H9 (cell line): ENCODE results near the gene NUTF2. TPM values are rescaled to one million over a fixed set of nuclear protein-coding genes. Genes with fewer than 3 reads are reported as not detected.

Experiments
- DNase-seq: peaks from one replicate; pipeline ENCODE4 v3.0.0-alpha.2; 2017
- H2AFZ ChIP-seq: one replicate; pipeline ENCODE4 v1.6.1; 2013; ENCODE audit warnings: mild to moderate bottlenecking, low read length, control low read depth, moderate library complexity
- H2AK5ac ChIP-seq: 2 replicates; pipeline ENCODE4 v1.6.1; 2013; ENCODE audit warnings: low read length, control low read depth, mixed read lengths; ENCODE audit not compliant: insufficient read length
- H2BK120ac ChIP-seq: one replicate; pipeline ENCODE4 v1.6.1; 2013; ENCODE audit warnings: low read depth, mild to moderate bottlenecking, low read length, control low read depth, inconsistent platforms; ENCODE audit not compliant: poor library complexity, severe bottlenecking
- H2BK12ac ChIP-seq: 2 replicates; pipeline ENCODE4 v1.6.1; 2013; ENCODE audit warnings: low read length, control low read depth, mixed read lengths, low read depth; ENCODE audit not compliant: insufficient read length
- H2BK15ac ChIP-seq: 2 replicates; pipeline ENCODE4 v1.6.1; 2013; ENCODE audit warnings: low read depth, low read length, control low read depth
- H2BK20ac ChIP-seq: one replicate; pipeline ENCODE4 v1.6.1; 2013; ENCODE audit warnings: low read depth, mild to moderate bottlenecking, low read length, control low read depth, inconsistent platforms; ENCODE audit not compliant: poor library complexity, severe bottlenecking
- H2BK5ac ChIP-seq: 2 replicates; pipeline ENCODE4 v1.6.1; 2013; ENCODE audit warnings: low read length, control low read depth, mixed read lengths; ENCODE audit not compliant: insufficient read length
- H3K14ac ChIP-seq: 2 replicates; pipeline ENCODE4 v1.6.1; 2013; ENCODE audit warnings: low read length, control low read depth; ENCODE audit not compliant: insufficient read depth
- H3K18ac ChIP-seq: 2 replicates; pipeline ENCODE4 v1.6.1; 2013; ENCODE audit warnings: low read depth, mild to moderate bottlenecking, mixed read lengths, low read length, control low read depth; ENCODE audit not compliant: insufficient read length
- H3K23ac ChIP-seq: 2 replicates; pipeline ENCODE4 v1.6.1; 2013; ENCODE audit warnings: low read length, control low read depth, mixed read lengths, low read depth; ENCODE audit not compliant: insufficient read length
- H3K23me2 ChIP-seq: 2 replicates; pipeline ENCODE4 v1.6.1; 2013; ENCODE audit warnings: low read depth, mild to moderate bottlenecking, mixed read lengths, low read length, control low read depth; ENCODE audit not compliant: insufficient read length, poor library complexity, severe bottlenecking
- H3K27ac ChIP-seq: 2 replicates; pipeline ENCODE4 v1.5.1; 2013; ENCODE audit warnings: low read length, control low read depth, mixed read lengths, low read depth; ENCODE audit not compliant: insufficient read length
- H3K27me3 ChIP-seq: 2 replicates; pipeline ENCODE4 v1.6.1; 2013; ENCODE audit warnings: low read length, control low read depth, inconsistent platforms; ENCODE audit not compliant: insufficient read depth
- H3K4ac ChIP-seq: 2 replicates; pipeline ENCODE4 v1.6.1; 2013; ENCODE audit warnings: low read depth, mild to moderate bottlenecking, control low read depth, inconsistent platforms, low read length, moderate library complexity
- H3K4me1 ChIP-seq: 2 replicates; pipeline ENCODE4 v1.6.1; 2013; ENCODE audit warnings: low read length, control low read depth, inconsistent platforms; ENCODE audit not compliant: insufficient read depth
- H3K4me2 ChIP-seq: 2 replicates; pipeline ENCODE4 v1.6.1; 2013; ENCODE audit warnings: low read length, control low read depth, mixed read lengths; ENCODE audit not compliant: insufficient read length, insufficient read depth
- H3K56ac ChIP-seq: 2 replicates; pipeline ENCODE4 v1.6.1; 2013; ENCODE audit warnings: low read depth, mild to moderate bottlenecking, mixed read lengths, low read length, control low read depth; ENCODE audit not compliant: insufficient read length
- H3K79me1 ChIP-seq: 2 replicates; pipeline ENCODE4 v1.6.1; 2013; ENCODE audit warnings: low read depth, mild to moderate bottlenecking, moderate library complexity, low read length, control low read depth, inconsistent platforms; ENCODE audit not compliant: insufficient read depth, poor library complexity, severe bottlenecking
- H3K79me2 ChIP-seq: 2 replicates; pipeline ENCODE4 v1.6.1; 2013; ENCODE audit warnings: low read length, control low read depth, inconsistent platforms; ENCODE audit not compliant: insufficient read depth
- H3K9ac ChIP-seq: 2 replicates; pipeline ENCODE4 v1.6.1; 2013; ENCODE audit warnings: low read length, control low read depth, mixed read lengths; ENCODE audit not compliant: insufficient read length; ENCODE audit errors: extremely low read depth
- H3K9me3 ChIP-seq: one replicate; pipeline ENCODE4 v1.6.1; 2013; ENCODE audit warnings: low read depth, low read length, inconsistent platforms; ENCODE audit not compliant: control insufficient read depth
- H3T11ph ChIP-seq: one replicate; pipeline ENCODE4 v1.6.1; 2013; ENCODE audit warnings: mild to moderate bottlenecking, low read length, control low read depth, inconsistent platforms
- H4K20me1 ChIP-seq: one replicate; pipeline ENCODE4 v1.6.1; 2013; ENCODE audit not compliant: control insufficient read depth, insufficient read length, insufficient read depth
- H4K5ac ChIP-seq: 2 replicates; pipeline ENCODE4 v1.6.1; 2013; ENCODE audit warnings: low read depth, mild to moderate bottlenecking, mixed read lengths, low read length, control low read depth; ENCODE audit not compliant: insufficient read length
- H4K8ac ChIP-seq: replicated peaks from 2 replicates; pipeline ENCODE4 v1.6.1; 2013; ENCODE audit warnings: low read length, control low read depth, mixed read lengths, low read depth; ENCODE audit not compliant: insufficient read length
- H4K91ac ChIP-seq: 2 replicates; pipeline ENCODE4 v1.6.1; 2013; ENCODE audit warnings: low read depth, mild to moderate bottlenecking, moderate library complexity, mixed read lengths, low read length, control low read depth; ENCODE audit not compliant: insufficient read length
- H3K27ac Mint-ChIP-seq, 3 experiments: 2 replicates in 2 of 3; 3 replicates in 1 of 3; pipeline ENCODE4 v1.8.0; 2020 to 2021; ENCODE audit warnings: mixed read lengths in 3 of 3, mild to moderate bottlenecking in 1 of 3, moderate library complexity in 1 of 3
- H3K27me3 Mint-ChIP-seq: 2 replicates; pipeline ENCODE4 v1.8.0; 2021; ENCODE audit warnings: low read depth, mild to moderate bottlenecking, moderate library complexity, mixed read lengths
- H3K36me3 Mint-ChIP-seq, 3 experiments: 2 replicates in 2 of 3; 3 replicates in 1 of 3; pipeline ENCODE4 v1.8.0; 2020 to 2021; ENCODE audit warnings: low read depth in 3 of 3, mixed read lengths in 3 of 3; ENCODE audit not compliant: insufficient read depth in 1 of 3
- H3K4me1 Mint-ChIP-seq, 2 experiments: 2 replicates each; pipeline ENCODE4 v1.8.0; 2020; ENCODE audit warnings: mixed read lengths in 2 of 2
- H3K4me3 Mint-ChIP-seq, 2 experiments: 2 replicates in 1 of 2; 3 replicates in 1 of 2; pipeline ENCODE4 v1.8.0; 2020 to 2021; ENCODE audit warnings: mild to moderate bottlenecking in 2 of 2, mixed read lengths in 2 of 2, moderate library complexity in 1 of 2
- H3K9me3 Mint-ChIP-seq, 2 experiments: 2 replicates in 1 of 2; 3 replicates in 1 of 2; pipeline ENCODE4 v1.8.0; 2020; ENCODE audit warnings: mild to moderate bottlenecking in 2 of 2, mixed read lengths in 2 of 2, moderate library complexity in 1 of 2
- CTCF ChIP-seq: fragments of 200-600 bp; sonication (generic); conservative IDR thresholded peaks from 3 replicates; pipeline ENCODE4 v1.8.0; 2021; ENCODE audit warnings: antibody characterized with exemption, mild to moderate bottlenecking
- WGBS: extraction: QIAGEN DNeasy Blood & Tissue Kit; methylation state at CpG from one replicate; pipeline ENCODE4 v1.1.7; 2013; ENCODE audit warnings: missing lambda C conversion rate, low lambda C conversion rate, mixed read lengths; ENCODE audit not compliant: insufficient read length; ENCODE audit errors: extremely low coverage; 5-methylcytosine and 5-hydroxymethylcytosine counted together
- total RNA-seq: library from RNA; stranded (reverse); gene quantifications from 2 replicates; pipeline ENCODE4 v1.2.1, GENCODE V29; 2021

NUTF2 gene
- total RNA-seq, 1 experiment from 2014 or later = 198 TPM

GRCh38 chr16:67882374-67883145, 35.8 kb downstream of the NUTF2 start:
- no CpG with 5 or more reads among the region's 18 CpGs for WGBS
- Histone ChIP-seq H3K27me3 (no peaks in the 10 kb centered on the region), H3K56ac (no peak overlapping the region), H3K27ac (no peak overlapping the region), H3K9me3 (no peaks in the 10 kb centered on the region), H4K20me1 (no peaks in the 10 kb centered on the region), H3K4ac (no peak overlapping the region), H3K18ac (no peak overlapping the region), H2BK20ac (no peak overlapping the region), H2BK15ac (no peak overlapping the region), H3K4me2 (no peak overlapping the region), H3K4me1 (no peaks in the 10 kb centered on the region), H3K9ac (no peak overlapping the region), H4K5ac (no peak overlapping the region), H2BK5ac (no peak overlapping the region), H4K8ac (no peak overlapping the region), H3K23ac (no peak overlapping the region), H4K91ac (no peak overlapping the region), H2BK120ac (no peak overlapping the region), H2AFZ (no peak overlapping the region), H3T11ph (no peak overlapping the region), H3K14ac (no peak overlapping the region), H2AK5ac (no peak overlapping the region), H3K79me1 (no peaks in the 10 kb centered on the region), H3K79me2 (no peaks in the 10 kb centered on the region), H3K23me2 (no peaks in the 10 kb centered on the region), H2BK12ac (no peak overlapping the region)
- Mint-ChIP-seq H3K27ac (peak overlapping the region in 1 of 3 experiments; percentile 29; a peak in 1 of 7 replicates), H3K4me1 (peaks cover 13 to 24% of the 10 kb centered on the region in 2 experiments), H3K4me3 (no peak overlapping the region), H3K36me3 (peaks cover 29 to 63% (median 63%) of the 10 kb centered on the region in 3 experiments), H3K9me3 (no peaks in the 10 kb centered on the region), H3K27me3 (no peaks in the 10 kb centered on the region; the same call in none of the 2 replicates)
- no peak for DNase-seq
- no peak for TF ChIP-seq CTCF
